A549 (cell line): Measurements from ENCODE around the gene REXO4.

Experiments used
- BCL3 ChIP-seq: fragments of >200 bp; sonication (Bioruptor Twin); formaldehyde crosslinking; IDR thresholded peaks from 3 replicates; pipeline ENCODE4 v1.6.1; 2016
- CTCF ChIP-seq: fragments of >200 bp; sonication (Bioruptor Twin); formaldehyde crosslinking; IDR thresholded peaks from 3 replicates; pipeline ENCODE4 v1.5.1; 2016
- EP300 ChIP-seq, 2 experiments: fragments of >200 bp; sonication (Bioruptor Twin); formaldehyde crosslinking; IDR thresholded peaks; 2 replicates in 1 of 2; 3 replicates in 1 of 2; pipeline ENCODE4 v1.6.1; 2016 to 2017
- JUN ChIP-seq, 2 experiments: fragments of >200 bp; sonication (Bioruptor Twin); formaldehyde crosslinking; IDR thresholded peaks; 2 replicates in 1 of 2; 3 replicates in 1 of 2; pipeline ENCODE4 v1.6.1; 2016 to 2017
- MAX ChIP-seq: IDR thresholded peaks from 2 replicates; pipeline ENCODE4 v1.6.1; 2012
- PBX3 ChIP-seq: IDR thresholded peaks from 2 replicates; pipeline ENCODE4 v1.6.1; 2012
- POLR2A ChIP-seq: IDR thresholded peaks from 2 replicates; pipeline ENCODE4 v1.6.1; 2012; ENCODE audit warnings: mild to moderate bottlenecking, low read length
- POLR2AphosphoS2 ChIP-seq: conservative IDR thresholded peaks from 2 replicates; pipeline ENCODE4 v1.6.1; 2012; ENCODE audit warnings: low read length, improper control_type of control experiment, inconsistent platforms
- ZNF302 ChIP-seq: fragments of 250-450 bp; sonication (Bioruptor Pico); IDR thresholded peaks from 2 replicates; pipeline ENCODE4 v1.9.0; 2021; ENCODE audit warnings: inconsistent platforms, mild to moderate bottlenecking, moderate library complexity

- TF ChIP-seq BCL3 (no peak), CTCF (no peak), PBX3 (no peak), POLR2A (no peak), JUN (IDR thresholded peaks at IDR 0.05) (no peak), ZNF302 (CRISPR knock-in tag) (no peak), MAX (no peak), EP300 (IDR thresholded peaks at IDR 0.05) (no peak), POLR2AphosphoS2 (no peak)
Measured at GRCh38 chr9:133429214-133429613, 11.4 kb upstream of the REXO4 start.
